ENCODE results near the gene CDH12.

Gene CDH12

DNA sequence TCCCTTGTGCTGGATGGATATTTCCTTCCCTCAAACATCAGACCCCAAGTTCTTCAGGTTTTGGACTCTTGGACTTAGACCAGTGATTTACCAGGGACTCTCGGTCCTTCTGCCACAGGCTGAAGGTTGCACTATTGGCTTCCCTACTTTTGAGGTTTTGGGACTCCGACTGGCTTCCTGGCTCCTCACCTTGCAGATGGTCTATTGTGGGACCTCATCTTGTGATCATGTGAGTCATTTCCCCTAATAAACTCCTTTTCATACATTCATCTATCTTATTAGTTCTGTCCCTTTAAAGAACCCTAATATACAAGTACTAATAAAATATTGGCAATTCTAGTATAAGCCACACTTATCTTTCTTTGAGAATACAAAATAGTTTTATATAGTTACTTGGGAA, 1078.9 kb downstream of the CDH12 start:
- TF ChIP-seq GATA1 (IDR thresholded peaks at IDR 0.05; ENCODE audit: low read depth, low read length): no peak
- TF ChIP-seq POLR2A (IDR thresholded peaks at IDR 0.05; ENCODE audit: low read length): no peak
- no peak for DNase-seq

DNA sequence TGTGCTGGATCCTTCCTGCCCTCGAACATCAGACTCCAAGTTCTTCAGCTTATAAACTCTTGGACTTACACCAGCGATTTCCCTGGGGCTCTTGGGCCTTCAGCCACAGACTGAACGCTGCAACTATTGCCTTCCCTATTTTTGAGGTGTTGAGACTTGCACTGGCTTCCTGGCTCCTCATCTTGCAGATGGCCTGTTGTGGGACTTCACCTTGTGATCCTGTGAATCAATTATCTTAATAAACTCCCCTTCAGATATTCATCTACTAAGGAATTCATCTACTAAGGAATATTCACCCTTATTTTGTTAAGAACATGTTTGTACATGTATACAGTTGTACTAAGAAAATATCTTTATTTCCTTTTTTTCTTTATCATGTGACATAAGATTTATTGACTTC, 1079.7 kb downstream of the CDH12 start:
- TF ChIP-seq GATA1 (IDR thresholded peaks at IDR 0.05; ENCODE audit: low read depth, low read length): no peak
- TF ChIP-seq POLR2A (IDR thresholded peaks at IDR 0.05; ENCODE audit: low read length): no peak
- DNase-seq: no peak

DNA sequence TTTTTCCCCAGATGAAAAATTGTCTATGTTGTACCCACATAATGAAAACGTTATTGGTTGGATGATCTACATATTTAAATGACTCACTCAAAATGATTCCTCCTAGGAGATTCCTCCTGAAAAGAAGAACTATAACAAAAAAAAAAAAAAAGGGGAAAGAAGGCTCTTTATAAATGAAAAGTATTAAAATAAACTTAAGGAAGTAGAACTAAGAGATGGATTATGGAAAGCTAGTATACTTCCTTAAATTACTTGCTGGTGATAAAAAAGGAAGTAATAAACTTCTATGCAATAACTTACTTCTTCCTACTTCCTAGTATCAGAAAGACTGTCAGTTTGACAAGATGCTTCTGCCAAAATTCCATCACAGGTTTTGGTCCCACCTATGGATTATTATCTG, 1087.7 kb downstream of the CDH12 start:
- TF ChIP-seq POLR2A (IDR thresholded peaks at IDR 0.05; ENCODE audit: low read length): no peak
- TF ChIP-seq GATA1 (IDR thresholded peaks at IDR 0.05; ENCODE audit: low read depth, low read length): no peak
- no peak for DNase-seq

DNA sequence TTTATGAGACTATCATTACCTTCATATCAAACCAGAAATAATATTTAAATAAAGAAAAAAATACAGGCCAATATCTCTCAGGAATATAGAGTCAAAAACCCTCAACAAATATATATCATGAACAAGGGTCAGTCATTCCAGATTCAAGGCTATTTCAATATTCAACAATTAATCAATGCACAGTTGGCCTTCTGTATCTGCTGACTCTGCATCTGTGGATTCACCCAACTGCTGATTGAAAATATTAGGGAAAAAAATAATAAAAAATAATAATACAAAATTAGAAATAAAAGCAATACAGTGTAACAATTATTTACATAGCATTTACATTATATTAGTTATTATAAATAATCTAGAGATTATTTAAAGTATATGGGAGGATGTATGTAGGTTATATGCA, 1114.0 kb downstream of the CDH12 start:
- DNase-seq: no peak
- TF ChIP-seq GATA1 (IDR thresholded peaks at IDR 0.05; ENCODE audit: low read depth, low read length) (no peak), POLR2A (IDR thresholded peaks at IDR 0.05; ENCODE audit: low read length) (no peak)

DNA sequence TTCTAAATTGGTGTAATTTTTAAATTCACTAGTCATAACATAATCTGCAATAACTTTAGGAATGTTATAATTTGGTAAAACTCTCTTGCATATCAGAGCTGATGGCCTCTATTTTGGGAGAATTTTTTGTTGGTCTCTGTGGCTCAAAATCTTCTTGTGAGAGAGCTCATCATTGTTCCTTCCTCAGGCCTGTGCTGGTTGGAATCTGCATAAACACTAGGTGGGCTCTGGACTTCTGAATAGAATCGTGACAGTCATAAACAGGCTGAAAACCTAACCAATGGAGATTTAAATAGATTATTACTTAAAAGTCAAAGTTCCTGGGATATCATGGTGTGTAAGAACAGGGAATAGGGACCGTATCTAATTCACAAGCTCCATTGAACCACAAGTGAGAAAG, 1129.6 kb downstream of the CDH12 start:
- no peak for DNase-seq
- TF ChIP-seq GATA1 (IDR thresholded peaks at IDR 0.05; ENCODE audit: low read depth, low read length): no peak
- TF ChIP-seq POLR2A (IDR thresholded peaks at IDR 0.05; ENCODE audit: low read length): no peak

DNA sequence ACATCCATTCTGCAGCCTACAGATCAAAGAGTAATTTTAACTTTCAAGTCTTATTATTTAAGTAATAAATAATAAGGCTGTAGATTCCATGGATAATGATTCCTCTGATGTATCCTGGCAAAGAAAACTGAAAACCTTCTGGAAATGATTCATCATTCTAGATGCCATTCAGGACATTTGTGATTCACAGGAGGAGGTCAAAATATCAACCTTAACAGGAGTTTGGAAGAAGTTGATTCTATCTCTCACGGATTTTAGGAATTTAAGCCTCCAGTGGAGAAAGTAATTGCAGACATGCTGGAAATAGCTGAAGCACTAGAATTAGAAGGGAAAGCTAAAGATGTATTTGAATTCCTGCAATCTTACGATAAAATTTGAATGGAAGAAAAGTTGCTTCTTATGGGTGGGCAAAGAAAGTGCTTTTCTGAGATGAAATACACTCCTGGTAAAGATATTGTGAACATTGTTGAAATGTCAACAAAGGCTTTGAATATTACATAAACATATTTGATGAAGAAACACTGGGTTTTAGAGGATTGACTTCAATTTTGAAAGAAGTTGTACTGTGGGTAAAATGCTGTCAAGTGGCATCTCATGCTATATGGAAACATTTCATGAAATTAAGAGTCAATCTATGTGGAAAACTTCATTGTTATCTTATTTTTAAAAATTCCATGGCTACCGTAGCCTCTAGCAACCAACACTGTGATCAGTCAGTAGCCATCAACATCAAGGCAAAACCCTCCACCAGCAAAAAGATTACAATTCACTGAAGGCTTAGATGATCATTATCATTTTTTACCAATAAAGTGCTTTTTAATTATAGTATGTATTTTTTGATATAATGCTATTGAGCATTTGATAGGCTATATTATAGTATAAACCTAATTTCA, 1141.0 kb downstream of the CDH12 start:
- no peak for DNase-seq

DNA sequence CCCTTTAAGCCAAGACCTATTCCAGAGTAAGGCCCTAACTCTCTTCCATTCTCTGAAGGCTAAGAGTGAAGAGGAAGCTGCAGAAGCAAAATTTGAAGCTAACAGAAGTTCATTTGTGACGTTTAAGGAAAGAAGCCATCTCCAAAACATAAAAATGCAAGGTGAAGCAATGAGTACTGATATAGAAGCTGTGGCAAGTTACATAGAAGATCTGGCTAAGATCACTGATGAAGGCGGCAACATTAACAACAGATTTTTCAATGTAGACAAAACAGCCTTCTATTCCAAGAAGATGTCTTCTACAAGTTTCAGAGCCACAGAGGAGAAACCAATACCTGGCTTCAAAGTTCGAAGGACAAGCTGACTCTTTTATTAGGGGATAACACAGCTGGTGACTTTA, 1143.4 kb downstream of the CDH12 start:
- TF ChIP-seq POLR2A (IDR thresholded peaks at IDR 0.05; ENCODE audit: low read length): no peak
- TF ChIP-seq GATA1 (IDR thresholded peaks at IDR 0.05; ENCODE audit: low read depth, low read length): no peak
- no peak for DNase-seq

More for the DNA sequence above, 1141.0 kb downstream of the CDH12 start:
- no peak for TF ChIP-seq POLR2A (IDR thresholded peaks at IDR 0.05; ENCODE audit: low read length)
- TF ChIP-seq GATA1 (IDR thresholded peaks at IDR 0.05; ENCODE audit: low read depth, low read length): no peak

DNA sequence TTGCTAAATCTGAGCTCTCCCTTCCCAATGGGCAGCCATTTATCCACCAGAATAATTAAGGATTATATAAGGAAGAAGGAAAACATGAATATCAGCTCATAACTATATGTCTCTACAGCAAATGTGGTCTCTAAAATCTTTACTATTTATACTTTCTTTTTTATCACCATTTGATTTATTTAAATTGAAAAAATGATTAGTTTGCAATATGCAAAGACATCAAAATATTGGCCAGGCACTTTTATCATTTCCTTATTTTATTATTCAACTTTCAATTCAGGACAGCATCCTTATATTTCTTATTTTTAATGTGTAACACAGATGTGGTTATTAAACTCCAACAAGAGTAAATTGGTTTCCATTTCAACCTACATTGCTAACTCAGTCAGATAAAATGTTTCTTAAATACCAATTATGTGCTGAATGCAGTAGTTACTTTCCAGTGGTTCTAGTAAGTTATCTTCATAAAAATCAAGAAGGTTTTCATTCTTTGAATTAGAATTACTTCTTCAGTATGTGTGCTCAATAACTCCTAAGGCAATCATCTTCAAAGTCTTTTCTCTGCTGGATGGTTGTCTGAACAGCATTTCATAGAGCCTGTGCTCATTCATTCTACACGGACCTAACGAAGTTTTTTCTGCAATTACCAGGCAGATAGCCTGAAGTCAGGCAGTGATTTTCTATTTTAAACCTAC, 1148.0 kb downstream of the CDH12 start:
- no peak for TF ChIP-seq POLR2A (IDR thresholded peaks at IDR 0.05; ENCODE audit: low read length)
- no peak for TF ChIP-seq GATA1 (IDR thresholded peaks at IDR 0.05; ENCODE audit: low read depth, low read length)

DNA sequence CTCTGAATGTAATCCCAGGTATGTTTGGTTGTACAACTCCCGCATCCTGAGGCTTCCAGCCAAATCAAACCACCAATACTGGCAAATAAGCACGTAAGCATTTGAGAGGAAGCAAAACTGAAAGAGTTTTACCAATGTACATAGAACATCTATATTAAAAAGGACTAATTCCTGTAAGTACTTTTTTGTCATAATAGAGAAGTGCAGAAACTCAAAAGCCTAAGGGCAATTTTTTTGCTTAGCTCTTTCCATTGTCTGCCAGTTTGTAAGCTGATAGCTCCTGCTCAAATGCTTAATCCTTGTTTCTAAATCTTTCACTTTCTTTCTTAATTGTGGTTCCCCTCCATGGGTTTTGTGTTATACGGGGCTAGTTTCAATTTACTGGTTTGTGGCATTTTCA, 1151.8 kb downstream of the CDH12 start:
- DNase-seq: no peak
- TF ChIP-seq GATA1 (IDR thresholded peaks at IDR 0.05; ENCODE audit: low read depth, low read length) (no peak), POLR2A (IDR thresholded peaks at IDR 0.05; ENCODE audit: low read length) (no peak)

More for the DNA sequence above, 1148.0 kb downstream of the CDH12 start:
- no peak for DNase-seq

All from erythroblast (primary cell).